Stomach (tissue), 4 donors: ENCODE data around the gene DNLZ.
"Not testable (repeated sequence)": the region's sequence is repeated elsewhere in the genome, so short reads cannot be mapped to it uniquely, and the experiment has no call there.

Experiments
- CTCF ChIP-seq, 7 experiments: fragments of 450-650 bp in 4 of 7; fragments of 200-600 bp in 3 of 7; sonication (generic) in 3 of 7; IDR thresholded peaks; one replicate each; pipeline ENCODE4 v1.5.1; 2016 to 2019; ENCODE audit warnings: antibody characterized with exemption in 7 of 7, control low read depth in 2 of 7, mild to moderate bottlenecking in 1 of 7
- POLR2A ChIP-seq, 4 donors: fragments of 450-650 bp; IDR thresholded peaks; one replicate each; pipeline ENCODE4 v1.6.1; 2016; ENCODE audit warnings: antibody characterized with exemption in 4 of 4, control low read depth in 2 of 4, mild to moderate bottlenecking in 1 of 4, moderate library complexity in 1 of 4
- POLR2AphosphoS5 ChIP-seq, 3 donors: sonication (generic); formaldehyde crosslinking; IDR thresholded peaks; one replicate each; pipeline ENCODE4 v1.6.1; 2016; ENCODE audit warnings: antibody characterized with exemption in 3 of 3

GRCh38 chr9:136407061-136407460, 43.5 kb upstream of the DNLZ start:
- not testable (repeated sequence) for TF ChIP-seq CTCF, POLR2A, POLR2AphosphoS5 (IDR thresholded peaks at IDR 0.05)
